WERI-Rb-1 (cell line): ENCODE data around the gene WFDC1.

ENCODE experiments used
- DNase-seq: peaks from one replicate; pipeline ENCODE4 v3.0.0-alpha.2; 2020
- H3K27ac ChIP-seq: fragments of 250-450 bp; sonication (Bioruptor Pico); 2 replicates; pipeline ENCODE4 v1.5.1; 2020; ENCODE audit warnings: mild to moderate bottlenecking, moderate library complexity
- H3K27me3 ChIP-seq: fragments of 250-450 bp; sonication (Bioruptor Pico); 2 replicates; pipeline ENCODE4 v1.5.1; 2021; ENCODE audit warnings: mild to moderate bottlenecking, low read depth, moderate library complexity; ENCODE audit not compliant: insufficient read depth, severe bottlenecking
- H3K36me3 ChIP-seq: fragments of 250-450 bp; sonication (Bioruptor Pico); 2 replicates; pipeline ENCODE4 v1.5.1; 2020; ENCODE audit warnings: mild to moderate bottlenecking, moderate library complexity
- H3K4me3 ChIP-seq: 2 replicates; pipeline ENCODE4 v1.5.1; 2011; ENCODE audit warnings: low read depth, mild to moderate bottlenecking, control low read depth, low read length
- H3K9me3 ChIP-seq: fragments of 250-450 bp; sonication (Bioruptor Pico); 2 replicates; pipeline ENCODE4 v1.5.1; 2021; ENCODE audit warnings: mild to moderate bottlenecking, moderate library complexity; ENCODE audit not compliant: severe bottlenecking
- TF ChIP-seq, protein P1 (sequence below): IDR thresholded peaks from 2 replicates; pipeline ENCODE4 v1.5.1; 2011; ENCODE audit warnings: low read depth, mild to moderate bottlenecking, control low read depth, inconsistent platforms, low read length

The WFDC1 gene

GRCh38 chr16:84278968-84279367 is 15.7 kb upstream of the WFDC1 start:
- Histone ChIP-seq H3K4me3 (no peak overlapping the region), H3K36me3 (no peaks in the 10 kb centered on the region), H3K9me3 (no peaks in the 10 kb centered on the region), H3K27ac (peak overlapping the region; percentile 57), H3K27me3 (no peaks in the 10 kb centered on the region)
- peak; percentile 67 for DNase-seq
- TF ChIP-seq, protein P1, sequence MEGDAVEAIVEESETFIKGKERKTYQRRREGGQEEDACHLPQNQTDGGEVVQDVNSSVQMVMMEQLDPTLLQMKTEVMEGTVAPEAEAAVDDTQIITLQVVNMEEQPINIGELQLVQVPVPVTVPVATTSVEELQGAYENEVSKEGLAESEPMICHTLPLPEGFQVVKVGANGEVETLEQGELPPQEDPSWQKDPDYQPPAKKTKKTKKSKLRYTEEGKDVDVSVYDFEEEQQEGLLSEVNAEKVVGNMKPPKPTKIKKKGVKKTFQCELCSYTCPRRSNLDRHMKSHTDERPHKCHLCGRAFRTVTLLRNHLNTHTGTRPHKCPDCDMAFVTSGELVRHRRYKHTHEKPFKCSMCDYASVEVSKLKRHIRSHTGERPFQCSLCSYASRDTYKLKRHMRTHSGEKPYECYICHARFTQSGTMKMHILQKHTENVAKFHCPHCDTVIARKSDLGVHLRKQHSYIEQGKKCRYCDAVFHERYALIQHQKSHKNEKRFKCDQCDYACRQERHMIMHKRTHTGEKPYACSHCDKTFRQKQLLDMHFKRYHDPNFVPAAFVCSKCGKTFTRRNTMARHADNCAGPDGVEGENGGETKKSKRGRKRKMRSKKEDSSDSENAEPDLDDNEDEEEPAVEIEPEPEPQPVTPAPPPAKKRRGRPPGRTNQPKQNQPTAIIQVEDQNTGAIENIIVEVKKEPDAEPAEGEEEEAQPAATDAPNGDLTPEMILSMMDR, result no peak

GRCh38 chr16:84279881-84280280 is 14.8 kb upstream of the WFDC1 start:
- Histone ChIP-seq H3K4me3 (no peak overlapping the region), H3K27me3 (no peaks in the 10 kb centered on the region), H3K36me3 (no peaks in the 10 kb centered on the region), H3K9me3 (no peaks in the 10 kb centered on the region), H3K27ac (peak overlapping the region; percentile 57)
- TF ChIP-seq, protein P1, result no peak
- no peak for DNase-seq

DNA sequence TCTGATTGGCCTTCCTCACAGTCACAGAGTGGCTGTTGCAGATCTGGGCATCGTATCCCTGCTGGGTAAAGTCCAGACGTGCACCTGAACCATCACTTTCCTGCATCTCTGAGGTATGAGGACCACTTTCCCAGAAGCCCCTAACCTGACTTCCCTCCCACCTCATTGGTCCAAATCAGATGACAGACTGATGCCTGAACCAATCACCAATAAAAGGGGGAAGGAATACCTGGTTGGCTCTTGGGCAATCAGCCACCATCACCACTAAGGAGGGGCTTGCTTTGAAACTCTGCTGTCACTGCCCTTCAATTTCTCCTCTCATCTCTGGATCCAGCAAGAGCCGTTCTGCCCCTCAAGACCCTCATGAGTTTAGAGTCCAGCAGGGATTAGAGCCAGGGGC is 13.6 kb upstream of the WFDC1 start:
- no peak overlapping the region for H3K27ac ChIP-seq
- H3K4me3 ChIP-seq, result no peak overlapping the region
- no peaks in the 10 kb centered on the region for H3K27me3 ChIP-seq
- H3K36me3 ChIP-seq, result no peaks in the 10 kb centered on the region
- TF ChIP-seq, protein P1, result no peak
- H3K9me3 ChIP-seq, result no peaks in the 10 kb centered on the region
- no peak for DNase-seq

GRCh38 chr16:84282533-84282932 is 12.1 kb upstream of the WFDC1 start:
- no peak for DNase-seq
- Histone ChIP-seq H3K27me3 (no peaks in the 10 kb centered on the region), H3K27ac (no peak overlapping the region), H3K4me3 (no peak overlapping the region), H3K36me3 (no peaks in the 10 kb centered on the region), H3K9me3 (no peaks in the 10 kb centered on the region)
- TF ChIP-seq, protein P1, result no peak

DNA sequence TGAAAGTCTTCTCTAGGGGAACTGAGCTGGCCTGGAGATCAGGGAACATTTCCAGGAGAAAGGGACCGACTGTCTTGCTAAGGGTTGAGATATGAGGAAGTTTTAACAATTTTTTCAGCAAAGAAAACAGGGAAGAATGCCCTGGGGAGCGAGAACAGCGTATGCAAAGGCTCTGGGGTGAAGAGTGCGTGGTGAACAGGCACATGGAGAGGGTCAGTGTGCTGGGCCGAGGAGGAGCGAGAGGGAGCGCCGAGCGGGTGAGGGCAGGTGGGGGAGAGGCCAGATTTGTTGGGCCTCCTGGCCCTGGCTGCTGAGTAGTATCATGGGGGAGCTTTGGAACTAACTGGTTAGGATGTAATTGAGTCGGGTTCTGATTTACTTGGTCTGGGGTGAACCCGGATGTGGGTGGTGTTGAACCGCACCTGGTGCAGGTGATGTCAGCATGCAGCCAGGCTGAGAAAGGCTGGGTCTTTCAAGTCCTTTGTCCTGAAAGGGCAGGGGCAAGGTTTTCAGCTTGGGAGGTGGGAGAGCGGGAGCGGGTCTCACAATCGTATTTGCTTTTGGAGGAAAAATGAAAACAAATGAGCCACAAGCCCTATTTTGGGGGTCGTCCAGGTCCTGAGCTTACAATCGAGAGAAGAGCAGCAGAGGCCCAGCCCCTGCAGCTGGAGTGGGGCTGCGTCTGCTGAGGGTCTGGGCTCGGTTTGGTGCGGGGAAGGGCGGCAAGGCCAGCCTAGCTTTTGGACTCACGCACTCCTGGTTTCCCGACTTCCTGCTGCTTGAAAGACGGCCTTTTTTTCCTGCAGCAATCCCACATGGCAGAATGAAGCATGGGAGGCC is 11.1 kb upstream of the WFDC1 start:
- no peak for DNase-seq
- Histone ChIP-seq H3K36me3 (no peaks in the 10 kb centered on the region), H3K4me3 (no peak overlapping the region), H3K9me3 (no peaks in the 10 kb centered on the region), H3K27ac (peak overlapping the region; percentile 40), H3K27me3 (no peaks in the 10 kb centered on the region)
- TF ChIP-seq, protein P1, result no peak

GRCh38 chr16:84284154-84284722 is 10.4 kb upstream of the WFDC1 start:
- H3K9me3 ChIP-seq, result no peaks in the 10 kb centered on the region
- no peak overlapping the region for H3K4me3 ChIP-seq
- no peaks in the 10 kb centered on the region for H3K27me3 ChIP-seq
- no peaks in the 10 kb centered on the region for H3K36me3 ChIP-seq
- peak overlapping the region; percentile 40 for H3K27ac ChIP-seq
- TF ChIP-seq, protein P1, result no peak
- DNase-seq, result peak; percentile 66
